Dendritic cell treated with granulocyte-macrophage colony-stimulating factor and Interleukin-4, amounts not matched to agents 40 ng/mL and 50 ng/mL, for 4 days (primary cell): ENCODE measurements around the gene ADGRE1.

Experiments
- H3K27ac Mint-ChIP-seq: one replicate; pipeline ENCODE4 v1.8.0; 2022; ENCODE audit warnings: mild to moderate bottlenecking, mixed read lengths
- H3K27me3 Mint-ChIP-seq: one replicate; pipeline ENCODE4 v1.8.0; 2022; ENCODE audit warnings: mild to moderate bottlenecking, mixed read lengths
- H3K36me3 Mint-ChIP-seq: one replicate; pipeline ENCODE4 v1.8.0; 2022; ENCODE audit warnings: low read depth, mixed read lengths
- H3K4me1 Mint-ChIP-seq: one replicate; pipeline ENCODE4 v1.8.0; 2022; ENCODE audit warnings: low read depth, mixed read lengths
- H3K4me3 Mint-ChIP-seq: one replicate; pipeline ENCODE4 v1.8.0; 2022; ENCODE audit warnings: mild to moderate bottlenecking, moderate library complexity, mixed read lengths
- H3K9me3 Mint-ChIP-seq: one replicate; pipeline ENCODE4 v1.8.0; 2022; ENCODE audit warnings: mixed read lengths
- intact Hi-C: fragments of 100-400 bp; cut with micrococcal nuclease; formaldehyde crosslinking; loops from one replicate; pipeline ENCODE4 v1.15.0; 2022

Gene ADGRE1

DNA sequence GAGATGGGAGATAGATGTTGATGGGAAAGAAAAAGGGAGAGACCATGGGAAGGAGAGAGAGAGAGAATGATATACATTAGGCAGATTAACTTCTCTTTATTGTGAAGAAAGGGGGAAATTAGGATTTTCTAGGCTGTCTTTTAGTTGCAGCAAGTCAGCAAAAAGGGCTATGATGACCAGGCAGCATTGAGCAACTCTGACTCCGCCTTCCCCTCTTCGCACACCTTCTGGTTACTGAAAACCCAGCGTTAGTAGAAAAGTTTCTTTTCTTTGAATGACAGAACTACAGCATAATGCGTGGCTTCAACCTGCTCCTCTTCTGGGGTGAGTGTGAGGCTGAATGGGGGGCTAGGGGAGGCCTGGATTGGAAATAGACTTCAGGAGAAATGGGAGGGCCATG is at the start of gene ADGRE1:
Gene ADGRE1 (plus strand): TSS at position 264 of the 400 bp plus-strand sequence. CDS start 30 bp downstream, at position 294.
- H3K27me3 Mint-ChIP-seq = no peaks in the 10 kb centered on the region
- H3K4me1 Mint-ChIP-seq = peaks cover 34% of the 10 kb centered on the region
- H3K9me3 Mint-ChIP-seq = peaks cover 10% of the 10 kb centered on the region
- intact Hi-C loops = no loop called here
- peak within 1 kb of the TSS; percentile 60 for H3K4me3 Mint-ChIP-seq
- no peaks in the 10 kb centered on the region for H3K36me3 Mint-ChIP-seq
- peak within 1 kb of the TSS; percentile 73 for H3K27ac Mint-ChIP-seq

GRCh38 chr19:6838062-6838655 is 49.2 kb upstream of the ADGRE1 start:
- intact Hi-C loops = no loop called here
- no peak overlapping the region for H3K27ac Mint-ChIP-seq
- H3K4me3 Mint-ChIP-seq = no peak overlapping the region
- H3K9me3 Mint-ChIP-seq = no peaks in the 10 kb centered on the region
- H3K4me1 Mint-ChIP-seq = peaks cover 22% of the 10 kb centered on the region
- no peaks in the 10 kb centered on the region for H3K27me3 Mint-ChIP-seq
- H3K36me3 Mint-ChIP-seq = peaks cover 83% of the 10 kb centered on the region

- Mint-ChIP-seq H3K36me3 (peaks cover 74% of the 10 kb centered on the region), H3K27ac (no peak overlapping the region), H3K4me3 (no peak overlapping the region), H3K4me1 (no peaks in the 10 kb centered on the region), H3K9me3 (no peaks in the 10 kb centered on the region), H3K27me3 (no peaks in the 10 kb centered on the region)
- intact Hi-C loops = no loop called here
Measured at GRCh38 chr19:6842871-6843607, 44.3 kb upstream of the ADGRE1 start.

- H3K27me3 Mint-ChIP-seq = no peaks in the 10 kb centered on the region
- intact Hi-C loops = no loop called here
- no peaks in the 10 kb centered on the region for H3K4me1 Mint-ChIP-seq
- peak overlapping the region; percentile 3 for H3K27ac Mint-ChIP-seq
- H3K9me3 Mint-ChIP-seq = no peaks in the 10 kb centered on the region
- peaks cover 77% of the 10 kb centered on the region for H3K36me3 Mint-ChIP-seq
- H3K4me3 Mint-ChIP-seq = no peak overlapping the region
Measured at GRCh38 chr19:6847828-6848200, 39.6 kb upstream of the ADGRE1 start.

DNA sequence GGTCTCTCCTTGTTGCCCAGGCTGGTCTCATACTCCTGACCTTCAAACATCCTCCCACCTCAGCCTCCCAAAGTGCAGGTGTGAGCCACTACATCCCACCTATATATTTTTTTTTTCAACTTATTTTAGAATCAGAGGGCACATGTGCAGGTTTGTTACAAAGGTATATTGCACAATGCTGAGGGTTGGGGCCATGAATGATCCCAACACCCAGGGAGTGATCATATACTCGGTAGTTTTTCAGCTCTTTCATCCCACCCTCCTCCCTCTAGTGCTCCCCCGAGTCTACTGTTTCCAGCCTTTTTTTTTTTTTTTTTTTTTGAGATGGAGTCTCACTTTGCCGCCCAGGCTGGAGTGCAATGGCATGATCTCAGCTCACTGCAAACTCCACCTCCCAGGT is 38.4 kb upstream of the ADGRE1 start:
- no peak overlapping the region for H3K4me3 Mint-ChIP-seq
- no peaks in the 10 kb centered on the region for H3K27me3 Mint-ChIP-seq
- intact Hi-C loops = no loop called here
- H3K36me3 Mint-ChIP-seq = peaks cover 77% of the 10 kb centered on the region
- no peak overlapping the region for H3K27ac Mint-ChIP-seq
- no peaks in the 10 kb centered on the region for H3K9me3 Mint-ChIP-seq
- no peaks in the 10 kb centered on the region for H3K4me1 Mint-ChIP-seq

- Mint-ChIP-seq H3K4me1 (no peaks in the 10 kb centered on the region), H3K9me3 (no peaks in the 10 kb centered on the region), H3K27me3 (no peaks in the 10 kb centered on the region), H3K27ac (peak overlapping the region; percentile 34), H3K36me3 (peaks cover 77% of the 10 kb centered on the region), H3K4me3 (no peak overlapping the region)
- intact Hi-C loops = no loop called here
Measured at GRCh38 chr19:6849876-6850275, 37.5 kb upstream of the ADGRE1 start.

GRCh38 chr19:6851359-6851758 is 36.0 kb upstream of the ADGRE1 start:
- Mint-ChIP-seq H3K27ac (no peak overlapping the region), H3K36me3 (peaks cover 91% of the 10 kb centered on the region), H3K27me3 (no peaks in the 10 kb centered on the region), H3K9me3 (no peaks in the 10 kb centered on the region), H3K4me1 (no peaks in the 10 kb centered on the region), H3K4me3 (no peak overlapping the region)
- intact Hi-C loops = no loop called here

GRCh38 chr19:6852001-6852400 is 35.4 kb upstream of the ADGRE1 start:
- Mint-ChIP-seq H3K36me3 (peaks cover 95% of the 10 kb centered on the region), H3K27me3 (no peaks in the 10 kb centered on the region), H3K27ac (no peak overlapping the region), H3K4me1 (no peaks in the 10 kb centered on the region), H3K4me3 (no peak overlapping the region), H3K9me3 (no peaks in the 10 kb centered on the region)
- intact Hi-C loops = no loop called here

- no peak overlapping the region for H3K27ac Mint-ChIP-seq
- intact Hi-C loops = no loop called here
- no peak overlapping the region for H3K4me3 Mint-ChIP-seq
- H3K36me3 Mint-ChIP-seq = peaks cover 87% of the 10 kb centered on the region
- no peaks in the 10 kb centered on the region for H3K4me1 Mint-ChIP-seq
- H3K27me3 Mint-ChIP-seq = no peaks in the 10 kb centered on the region
- H3K9me3 Mint-ChIP-seq = no peaks in the 10 kb centered on the region
Measured at GRCh38 chr19:6853868-6854267, 33.5 kb upstream of the ADGRE1 start.

GRCh38 chr19:6854758-6855157 is 32.6 kb upstream of the ADGRE1 start:
- Mint-ChIP-seq H3K4me1 (no peaks in the 10 kb centered on the region), H3K9me3 (no peaks in the 10 kb centered on the region), H3K27ac (no peak overlapping the region), H3K4me3 (no peak overlapping the region), H3K36me3 (peaks cover 78% of the 10 kb centered on the region), H3K27me3 (no peaks in the 10 kb centered on the region)
- intact Hi-C loops = no loop called here

GRCh38 chr19:6856749-6857372 is 30.5 kb upstream of the ADGRE1 start:
- Mint-ChIP-seq H3K27ac (no peak overlapping the region), H3K27me3 (no peaks in the 10 kb centered on the region), H3K9me3 (no peaks in the 10 kb centered on the region), H3K36me3 (peaks cover 60% of the 10 kb centered on the region), H3K4me3 (no peak overlapping the region), H3K4me1 (peaks cover 5% of the 10 kb centered on the region)
- intact Hi-C loops = no loop called here

DNA sequence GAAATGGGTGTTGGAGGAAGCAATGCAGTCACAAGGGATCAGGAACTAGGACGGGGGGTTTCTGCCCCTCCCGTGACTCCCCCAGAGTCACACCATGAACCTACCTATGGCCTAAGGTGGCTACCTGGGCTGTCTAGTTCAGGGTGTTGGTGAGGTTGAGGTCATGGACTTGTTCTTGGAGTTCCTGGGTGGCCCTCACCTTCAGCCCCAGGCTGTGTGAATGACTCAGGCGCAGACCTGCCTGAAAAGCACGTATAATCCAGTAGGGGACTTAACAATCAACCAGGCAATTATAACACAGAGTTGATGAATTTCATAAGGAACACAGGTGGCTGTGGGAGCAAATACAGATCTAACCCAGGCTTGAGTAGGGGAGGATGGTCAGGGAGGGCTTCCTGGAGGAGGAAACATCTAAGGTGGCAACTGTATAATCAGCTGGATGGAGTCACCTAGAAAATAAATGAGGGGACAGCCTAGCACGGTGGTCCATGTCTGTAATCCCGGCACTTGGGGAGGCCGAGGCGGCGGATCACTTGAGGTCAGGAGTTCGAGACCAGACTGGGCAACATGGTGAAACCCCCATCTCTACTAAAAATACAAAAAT is 25.6 kb upstream of the ADGRE1 start:
- intact Hi-C loops = loop anchor here (2.0 to 10.0 kb wide), 3 partner anchors 59 to 345 kb away; partner anchors contain the start of gene VAV1
- no peak overlapping the region for H3K27ac Mint-ChIP-seq
- H3K4me3 Mint-ChIP-seq = no peak overlapping the region
- no peaks in the 10 kb centered on the region for H3K9me3 Mint-ChIP-seq
- peaks cover 22% of the 10 kb centered on the region for H3K4me1 Mint-ChIP-seq
- peaks cover 2% of the 10 kb centered on the region for H3K27me3 Mint-ChIP-seq
- H3K36me3 Mint-ChIP-seq = peaks cover 12% of the 10 kb centered on the region

- peaks cover 29% of the 10 kb centered on the region for H3K4me1 Mint-ChIP-seq
- H3K4me3 Mint-ChIP-seq = peak overlapping the region; percentile 56
- intact Hi-C loops = loop anchor here (1.0 to 10.0 kb wide), 5 partner anchors 60 to 346 kb away; partner anchors contain the start of gene VAV1
- peaks cover 2% of the 10 kb centered on the region for H3K27me3 Mint-ChIP-seq
- peaks cover 3% of the 10 kb centered on the region for H3K36me3 Mint-ChIP-seq
- no peaks in the 10 kb centered on the region for H3K9me3 Mint-ChIP-seq
- H3K27ac Mint-ChIP-seq = peak overlapping the region; percentile 78
Measured at GRCh38 chr19:6862673-6863078, 24.7 kb upstream of the ADGRE1 start.
